Raji (cell line): ENCODE measurements around the gene CASK.

Experiments
- POLR2A ChIP-seq: IDR thresholded peaks from 2 replicates; pipeline ENCODE4 v1.6.1; 2011; ENCODE audit warnings: low read depth, low read length, control low read depth; ENCODE audit not compliant: insufficient read depth

Gene CASK

DNA sequence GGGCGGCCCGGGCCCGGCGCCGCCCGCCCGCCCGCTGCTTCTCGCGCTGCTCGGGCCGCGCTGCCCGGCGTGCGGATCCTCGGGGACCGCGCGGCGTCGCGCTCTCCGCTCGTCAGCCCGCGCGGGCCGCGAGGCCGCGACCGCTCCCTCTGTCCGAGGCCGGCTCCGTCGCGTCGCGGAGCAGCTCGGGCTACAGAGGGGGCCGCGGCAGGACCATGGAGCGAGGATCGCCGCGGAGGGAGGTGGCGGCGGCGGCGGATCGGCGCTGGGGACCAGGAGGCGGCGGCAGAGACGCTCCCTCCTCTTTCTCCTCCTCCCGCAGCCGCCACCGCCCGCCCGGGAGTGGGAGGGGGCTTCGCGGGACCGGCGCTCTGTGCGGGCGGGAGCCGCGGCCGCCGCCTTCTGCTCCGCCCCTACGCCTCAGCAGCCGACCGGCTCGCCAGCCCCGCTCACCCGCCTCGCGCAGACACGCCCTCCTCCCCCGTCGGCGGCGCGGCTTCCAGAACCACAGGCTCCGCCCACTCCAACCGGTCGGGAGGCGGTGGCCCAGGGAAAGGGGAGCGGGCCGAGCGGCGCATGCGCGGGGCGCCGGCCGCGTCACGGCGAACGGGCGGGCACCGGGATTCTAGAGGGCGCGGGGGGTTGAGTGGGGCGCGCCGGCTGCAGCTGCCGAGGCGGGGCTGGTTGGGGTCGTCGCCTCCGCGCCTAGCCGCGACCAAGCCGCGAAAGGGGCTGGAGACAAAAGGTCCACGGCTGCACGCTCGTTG is at the start of gene CASK:
TSS of gene CASK (minus strand) at position 344 of the 767 bp plus-strand sequence. CDS start 566 bp downstream, outside the sequence.
- peak; percentile 43; the same call in 1 of the 2 replicates for TF ChIP-seq POLR2A

GRCh38 chrX:41971346-41971745 is 48.0 kb upstream of the CASK start:
- TF ChIP-seq POLR2A, result no peak

- TF ChIP-seq POLR2A, result no peak
These were observed 47.1 kb upstream of the CASK start for GRCh38 chrX:41970419-41970818.

DNA sequence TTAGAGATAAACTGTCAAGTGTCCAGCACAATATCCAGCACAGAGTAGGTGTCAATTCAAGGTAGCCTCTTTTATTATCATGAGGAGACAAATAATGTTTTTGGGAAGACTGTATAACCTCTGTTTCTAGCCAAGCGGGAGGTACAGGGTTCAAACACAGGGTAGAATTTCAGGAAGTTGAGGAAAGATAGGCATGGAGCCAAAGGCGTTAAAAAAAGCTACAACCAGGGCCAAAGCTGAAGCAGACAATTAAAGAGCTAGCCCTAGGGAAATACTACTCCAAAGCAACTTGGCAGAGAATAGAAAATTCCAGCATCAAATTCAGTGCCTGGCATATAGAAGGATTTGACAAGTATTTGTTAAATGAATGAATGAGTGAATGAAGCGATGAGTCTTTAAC is 40.0 kb upstream of the CASK start:
- no peak for TF ChIP-seq POLR2A

- no peak for TF ChIP-seq POLR2A
These were observed 36.8 kb upstream of the CASK start for GRCh38 chrX:41960142-41960541.

DNA sequence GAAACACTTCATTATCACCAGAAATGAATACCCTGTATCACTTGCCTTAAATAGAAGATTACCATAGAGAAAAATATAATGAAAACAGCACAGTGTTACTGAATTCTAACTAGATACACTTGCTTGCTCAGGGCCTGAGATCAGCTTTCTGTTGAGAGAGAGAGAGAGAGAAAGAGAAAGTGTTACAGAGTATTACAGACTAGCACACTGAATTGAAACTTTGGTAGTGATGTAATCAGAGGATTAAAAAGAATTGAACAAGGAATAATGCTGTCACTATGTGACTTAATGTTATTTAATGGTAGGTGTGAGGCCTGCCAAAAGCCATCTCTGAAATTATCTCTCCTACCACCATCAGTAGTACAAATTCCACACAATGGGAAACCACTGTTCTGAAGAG is 35.5 kb upstream of the CASK start:
- no peak for TF ChIP-seq POLR2A

GRCh38 chrX:41956027-41956426 is 32.7 kb upstream of the CASK start:
- no peak for TF ChIP-seq POLR2A

- no peak for TF ChIP-seq POLR2A
These were observed 28.7 kb upstream of the CASK start for GRCh38 chrX:41952102-41952501.

- TF ChIP-seq POLR2A, result no peak
These were observed 23.7 kb upstream of the CASK start for GRCh38 chrX:41946989-41947612.

DNA sequence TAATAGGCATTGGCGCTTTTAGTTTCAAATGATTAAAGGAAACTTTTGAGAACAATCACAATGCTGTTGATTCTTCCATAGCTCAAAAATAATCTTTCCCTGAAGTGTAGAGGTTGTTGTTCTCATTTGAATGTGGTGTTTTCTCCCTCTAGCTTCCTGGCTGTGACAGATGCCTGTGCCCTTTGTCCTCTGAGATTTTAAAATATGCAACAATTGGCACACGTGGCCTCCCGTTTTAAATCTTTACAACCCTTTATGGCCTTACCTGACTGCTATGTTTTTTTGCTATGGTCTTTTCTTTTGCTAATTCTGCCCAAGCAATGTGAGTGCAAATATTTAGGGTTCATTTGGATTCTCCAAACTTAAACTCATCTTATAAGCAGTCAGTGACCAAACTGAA is 22.9 kb upstream of the CASK start:
- TF ChIP-seq POLR2A, result no peak

- TF ChIP-seq POLR2A, result no peak
These were observed 12.5 kb upstream of the CASK start for GRCh38 chrX:41935832-41936231.

GRCh38 chrX:41933546-41933945 is 10.2 kb upstream of the CASK start:
- no peak for TF ChIP-seq POLR2A

- TF ChIP-seq POLR2A, result no peak
These were observed 9.5 kb upstream of the CASK start for GRCh38 chrX:41932885-41933284.

DNA sequence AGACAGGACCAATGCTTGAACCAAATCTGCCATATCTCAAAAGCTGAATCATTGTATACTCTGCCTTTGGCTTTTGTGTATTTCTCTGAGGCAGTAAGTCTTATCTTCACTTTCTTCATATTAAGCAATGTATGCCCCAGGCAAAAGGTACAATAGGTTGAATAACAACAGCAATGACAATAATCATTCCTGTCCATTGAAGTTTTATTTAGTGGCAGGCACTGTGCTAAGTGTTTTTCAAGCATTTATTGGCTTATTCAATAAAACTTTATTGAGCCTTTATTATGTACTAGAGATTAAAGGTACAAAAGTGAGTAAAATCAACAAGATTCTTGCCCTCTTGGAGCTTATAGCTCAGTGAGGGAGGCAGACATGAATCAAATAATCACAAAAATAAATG is 8.2 kb upstream of the CASK start:
- no peak for TF ChIP-seq POLR2A

- no peak for TF ChIP-seq POLR2A
These were observed 777 bp upstream of the CASK start for GRCh38 chrX:41923978-41924683.
